Lower lobe of right lung (tissue), 2 donors: Measurements from ENCODE around the gene MBNL1. TPM values are rescaled to one million over a fixed set of nuclear protein-coding genes. Genes with fewer than 3 reads are reported as not detected.

Experiments used
- ATAC-seq, 2 donors: fragments of 200-7000 bp; cut with Tn5 transposase; one replicate each; pipeline ENCODE4 v1.9.1; 2020 to 2022; ENCODE audit warnings: mild to moderate bottlenecking in 2 of 2, moderate library complexity in 2 of 2
- DNase-seq: peaks from one replicate; pipeline ENCODE4 v3.0.0-alpha.2; 2020
- H3K27ac ChIP-seq: fragments of 200-600 bp; one replicate; pipeline ENCODE4 v1.8.0; 2022
- H3K27me3 ChIP-seq: fragments of 200-600 bp; one replicate; pipeline ENCODE4 v1.8.0; 2022; ENCODE audit warnings: low read depth
- H3K36me3 ChIP-seq: fragments of 200-600 bp; one replicate; pipeline ENCODE4 v1.8.0; 2022; ENCODE audit warnings: mild to moderate bottlenecking
- H3K4me1 ChIP-seq: fragments of 200-600 bp; one replicate; pipeline ENCODE4 v1.8.0; 2022
- H3K4me3 ChIP-seq: fragments of 200-600 bp; one replicate; pipeline ENCODE4 v1.8.0; 2022; ENCODE audit warnings: mild to moderate bottlenecking
- H3K9me3 ChIP-seq: fragments of 200-600 bp; one replicate; pipeline ENCODE4 v1.8.0; 2022
- CTCF ChIP-seq: fragments of 200-600 bp; IDR thresholded peaks from one replicate; pipeline ENCODE4 v1.8.0; 2022; ENCODE audit warnings: antibody characterized with exemption, mild to moderate bottlenecking
- intact Hi-C: fragments of 100-400 bp; cut with DNase I; formaldehyde crosslinking; loops from one replicate; pipeline ENCODE4 v1.11.0; 2022
- total RNA-seq: library from RNA; stranded (reverse); fragmentation: NEBNext Ultra II Directional; extraction: Animal tissue kit (Norgen Biotek cat#: 25700); gene quantifications from one replicate; pipeline ENCODE4 v1.2.1, GENCODE V29; 2021
- donor health status: DM: no; HTN: yes; CAD: no; lungs with severe emphysema.

Gene MBNL1
- total RNA-seq, 1 donor from 2014 or later, result 235 TPM

- Histone ChIP-seq H3K36me3 (no peaks in the 10 kb centered on the region), H3K27ac (no peak overlapping the region), H3K4me1 (peaks cover 97% of the 10 kb centered on the region), H3K27me3 (no peaks in the 10 kb centered on the region), H3K4me3 (no peak overlapping the region), H3K9me3 (no peaks in the 10 kb centered on the region)
- intact Hi-C loops, result no loop called here
- DNase-seq, result no peak
- no peak for ATAC-seq
- no peak for TF ChIP-seq CTCF
These were observed 8.5 kb downstream of the MBNL1 start for GRCh38 chr3:152277198-152277597.

GRCh38 chr3:152278756-152279427 is 10.2 kb downstream of the MBNL1 start:
- DNase-seq, result no peak
- H3K9me3 ChIP-seq, result no peaks in the 10 kb centered on the region
- peak in 1 of 2 donors; percentile 18 for ATAC-seq
- H3K4me1 ChIP-seq, result peaks cover 97% of the 10 kb centered on the region
- no peak for TF ChIP-seq CTCF
- no peaks in the 10 kb centered on the region for H3K27me3 ChIP-seq
- peak overlapping the region; percentile 0 for H3K4me3 ChIP-seq
- H3K27ac ChIP-seq, result no peak overlapping the region
- H3K36me3 ChIP-seq, result no peaks in the 10 kb centered on the region
- intact Hi-C loops, result no loop called here

- Histone ChIP-seq H3K9me3 (no peaks in the 10 kb centered on the region), H3K27me3 (no peaks in the 10 kb centered on the region), H3K27ac (no peak overlapping the region), H3K4me1 (peaks cover 97% of the 10 kb centered on the region), H3K4me3 (no peak overlapping the region), H3K36me3 (no peaks in the 10 kb centered on the region)
- intact Hi-C loops, result no loop called here
- TF ChIP-seq CTCF, result no peak
- DNase-seq, result no peak
- no peak for ATAC-seq
These were observed 10.8 kb downstream of the MBNL1 start for GRCh38 chr3:152279479-152279878.

- H3K27me3 ChIP-seq, result no peaks in the 10 kb centered on the region
- H3K36me3 ChIP-seq, result no peaks in the 10 kb centered on the region
- TF ChIP-seq CTCF, result no peak
- H3K4me1 ChIP-seq, result peaks cover 97% of the 10 kb centered on the region
- intact Hi-C loops, result no loop called here
- H3K4me3 ChIP-seq, result no peak overlapping the region
- H3K9me3 ChIP-seq, result no peaks in the 10 kb centered on the region
- ATAC-seq, result no peak
- H3K27ac ChIP-seq, result no peak overlapping the region
- no peak for DNase-seq
These were observed 11.8 kb downstream of the MBNL1 start for GRCh38 chr3:152280539-152280938.

GRCh38 chr3:152281133-152281713 is 12.5 kb downstream of the MBNL1 start:
- Histone ChIP-seq H3K27me3 (no peaks in the 10 kb centered on the region), H3K27ac (peak overlapping the region; percentile 5), H3K4me1 (peaks cover 96% of the 10 kb centered on the region), H3K36me3 (no peaks in the 10 kb centered on the region), H3K9me3 (no peaks in the 10 kb centered on the region), H3K4me3 (no peak overlapping the region)
- ATAC-seq (no peak), DNase-seq (no peak)
- intact Hi-C loops, result no loop called here
- TF ChIP-seq CTCF, result no peak
